Measurements from ENCODE around the gene MET. TPM values are rescaled to one million over a fixed set of nuclear protein-coding genes. Genes with fewer than 3 reads are reported as not detected.

Gene MET
- total RNA-seq (2013; cell fraction: nucleolus; rRNA removed) = not detected in 2 replicates
- not detected in 2 replicates for total RNA-seq (2014; rRNA removed)
- not detected in 2 replicates for total RNA-seq (2014; rRNA removed; fragmentation: Illumina TruSeq; extraction: Trizol)
- 0.21 TPM in 2 replicates for total RNA-seq (2021)
- polyA plus RNA-seq (2011; ENCODE audit: low read depth) = 0.03 TPM
- polyA plus RNA-seq (2011; rRNA removed) = not detected in 2 replicates
- not detected in 2 replicates for polyA plus RNA-seq (2011; cell fraction: cytosol; rRNA removed)
- not detected in 2 replicates for polyA plus RNA-seq (2011; cell fraction: nucleus; rRNA removed)
- 0.07 and 0.12 TPM in 2 replicates for polyA plus RNA-seq (2012)
- not detected in 2 replicates for polyA plus RNA-seq (2014; fragmentation: Illumina TruSeq; extraction: Trizol)
- polyA plus RNA-seq (2014; fragmentation: Nextera tagmentation; extraction: Ambion mirVana) = not detected
- not detected in 2 replicates for polyA plus RNA-seq (2014; rRNA removed)
- polyA plus RNA-seq (2016; fragmentation: Nextera tagmentation; extraction: Ambion mirVana) = under 1 TPM in 1 of 2 experiments, not detected in 1; 0.01 TPM
- not detected in 2 replicates for polyA minus RNA-seq (2011; rRNA and poly(A)+ RNA removed)
- polyA minus RNA-seq (2011; cell fraction: cytosol; rRNA and poly(A)+ RNA removed) = 0.80 and 1.2 TPM in 2 replicates
- polyA minus RNA-seq (2011; cell fraction: nucleus; rRNA and poly(A)+ RNA removed) = 0.24 and 0.48 TPM in 2 replicates
- Bru-seq, nascent RNA = percentile 12 among the genes with signal in this experiment
- BruChase-seq, experiment 1, labeled RNA remaining after a 6-hour chase = percentile 14 among the genes with signal in this experiment
- percentile 14 among the genes with signal in this experiment for BruChase-seq, experiment 2, labeled RNA remaining after a 2-hour chase
- long read RNA-seq, experiment 1, partial matches to known transcripts = 0 of 1 reads
- long read RNA-seq, experiment 1, other reads (novel, unspliced or antisense) = 1 of 1 reads
- long read RNA-seq, experiment 2 = 0 reads

DNA sequence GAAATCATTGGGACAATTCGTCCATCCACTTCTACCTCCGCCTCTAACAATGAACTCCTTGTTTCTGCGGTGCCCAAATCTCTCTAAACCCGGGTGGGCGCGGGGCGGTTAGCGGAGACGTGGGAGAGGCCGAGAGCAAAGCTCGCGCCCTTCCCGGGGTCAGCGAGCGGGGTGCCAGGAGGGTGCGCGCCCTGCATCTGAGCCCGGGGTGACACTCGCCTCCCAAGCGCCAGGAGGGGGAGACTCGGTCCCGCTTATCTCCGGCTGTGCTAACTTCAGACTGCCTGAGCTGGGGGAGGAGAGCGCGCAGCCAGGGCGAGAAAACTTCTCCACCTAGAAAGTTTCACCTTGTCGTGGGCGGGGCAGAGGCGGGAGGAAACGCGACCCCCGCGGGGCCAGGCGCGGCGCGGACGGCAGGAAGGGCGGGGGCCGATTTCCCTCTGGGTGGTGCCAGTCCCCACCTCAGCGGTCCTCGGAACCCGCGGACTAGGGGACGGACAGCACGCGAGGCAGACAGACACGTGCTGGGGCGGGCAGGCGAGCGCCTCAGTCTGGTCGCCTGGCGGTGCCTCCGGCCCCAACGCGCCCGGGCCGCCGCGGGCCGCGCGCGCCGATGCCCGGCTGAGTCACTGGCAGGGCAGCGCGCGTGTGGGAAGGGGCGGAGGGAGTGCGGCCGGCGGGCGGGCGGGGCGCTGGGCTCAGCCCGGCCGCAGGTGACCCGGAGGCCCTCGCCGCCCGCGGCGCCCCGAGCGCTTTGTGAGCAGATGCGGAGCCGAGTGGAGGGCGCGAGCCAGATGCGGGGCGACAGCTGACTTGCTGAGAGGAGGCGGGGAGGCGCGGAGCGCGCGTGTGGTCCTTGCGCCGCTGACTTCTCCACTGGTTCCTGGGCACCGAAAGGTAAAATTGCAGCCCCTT, at the start of gene MET:
Gene MET (plus strand): TSS at position 516 of the 915 bp plus-strand sequence. CDS start 26,889 bp downstream, outside the sequence.
- Histone ChIP-seq H3K9ac (ENCODE audit: control insufficient read depth, insufficient read depth, low read length) (no peak within 1 kb of the TSS), H3K4me1 (ENCODE audit: control insufficient read depth, insufficient read depth, low read length) (0 out of 2 replicates have a peak, but pooled peaks cover 3% of the 10 kb centered on the region), H3K27ac (ENCODE audit: control insufficient read depth, insufficient read depth) (no peak within 1 kb of the TSS), H3K27me3 (replicated peaks in 1 of 2; ENCODE audit: control insufficient read depth in 2 of 2, insufficient read depth in 2 of 2, low read length in 1 of 2) (peaks cover 8 to 11% of the 10 kb centered on the region in 2 experiments), H3K9me3 (replicated peaks; ENCODE audit: control insufficient read depth, insufficient read depth, low read length) (no peaks in the 10 kb centered on the region), H2AFZ (ENCODE audit: control insufficient read depth, low read depth, low read length) (peak within 1 kb of the TSS; percentile 42; the same call in 1 of the 2 replicates), H3K36me3 (ENCODE audit: control insufficient read depth in 2 of 2, insufficient read depth in 2 of 2, low read length in 1 of 2) (no peaks in the 10 kb centered on the region), H3K4me3 (peak within 1 kb of the TSS; percentile 49; the same call in 1 of the 2 replicates), H3K79me2 (ENCODE audit: control insufficient read depth, insufficient read depth, low read length) (no peaks in the 10 kb centered on the region), H3K4me2 (ENCODE audit: control insufficient read depth, insufficient read depth) (peak within 1 kb of the TSS; percentile 86), H4K20me1 (ENCODE audit: control insufficient read depth, insufficient read depth) (no peaks in the 10 kb centered on the region)
- peak; percentile 90 for ATAC-seq
- DNase-seq (ENCODE audit: low read depth, low spot score) = no peak
- ChIA-PET RAD21 (ENCODE audit: unreplicated experiment) (no interaction called here), POLR2A (no interaction called here), SMC1A (ENCODE audit: uncharacterized antibody, unreplicated experiment) (no interaction called here), CTCF (interaction anchor here (0.6 kb wide), 1 partner anchor 75 kb away, joined by 3 read pairs; no protein-coding TSS in a partner anchor)
- intact Hi-C loops (cut with micrococcal nuclease; ENCODE audit: unreplicated experiment) (loop anchor here (1.0 kb wide), 1 partner anchor 137 kb away; no protein-coding TSS in a partner anchor), in situ Hi-C loops (cut with MboI) (no loop called here)
- TF ChIP-seq HDGF (IDR thresholded peaks at IDR 0.05) (no peak), SMC3 (IDR thresholded peaks at IDR 0.05; ENCODE audit: borderline replicate concordance, low read length) (peak; percentile 50), SUZ12 (IDR thresholded peaks at IDR 0.05; ENCODE audit: unreplicated experiment) (peak; percentile 31), ZBED1 (IDR thresholded peaks at IDR 0.05; ENCODE audit: borderline replicate concordance) (no peak), CBX3 (IDR thresholded peaks at IDR 0.05; ENCODE audit: borderline replicate concordance, low read depth) (no peak), RAD21 (IDR thresholded peaks at IDR 0.05; ENCODE audit: insufficient read depth, low read depth, low read length) (peak; percentile 59), KDM1A (IDR thresholded peaks at IDR 0.05; ENCODE audit: borderline replicate concordance) (no peak), FOXK2 (IDR thresholded peaks at IDR 0.05) (no peak), DPF2 (IDR thresholded peaks at IDR 0.05) (0 out of 2 replicates have a peak, but pooled peaks have one; percentile 30), EGR1 (IDR thresholded peaks at IDR 0.05; ENCODE audit: borderline replicate concordance in 1 of 2, low read depth in 2 of 2, low read length in 2 of 2) (no peak), BHLHE40 (IDR thresholded peaks at IDR 0.05; ENCODE audit: borderline replicate concordance in 1 of 2, low read depth in 2 of 2, low read length in 1 of 2) (peak; percentile 9 to 69; a peak in 2 of 4 replicates)
- TF ChIP-seq, protein P1, sequence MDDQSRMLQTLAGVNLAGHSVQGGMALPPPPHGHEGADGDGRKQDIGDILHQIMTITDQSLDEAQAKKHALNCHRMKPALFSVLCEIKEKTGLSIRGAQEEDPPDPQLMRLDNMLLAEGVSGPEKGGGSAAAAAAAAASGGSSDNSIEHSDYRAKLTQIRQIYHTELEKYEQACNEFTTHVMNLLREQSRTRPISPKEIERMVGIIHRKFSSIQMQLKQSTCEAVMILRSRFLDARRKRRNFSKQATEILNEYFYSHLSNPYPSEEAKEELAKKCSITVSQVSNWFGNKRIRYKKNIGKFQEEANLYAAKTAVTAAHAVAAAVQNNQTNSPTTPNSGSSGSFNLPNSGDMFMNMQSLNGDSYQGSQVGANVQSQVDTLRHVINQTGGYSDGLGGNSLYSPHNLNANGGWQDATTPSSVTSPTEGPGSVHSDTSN (IDR thresholded peaks at IDR 0.05; ENCODE audit: insufficient replicate concordance, low read depth, low read length) = no peak
- TF ChIP-seq, protein P2, sequence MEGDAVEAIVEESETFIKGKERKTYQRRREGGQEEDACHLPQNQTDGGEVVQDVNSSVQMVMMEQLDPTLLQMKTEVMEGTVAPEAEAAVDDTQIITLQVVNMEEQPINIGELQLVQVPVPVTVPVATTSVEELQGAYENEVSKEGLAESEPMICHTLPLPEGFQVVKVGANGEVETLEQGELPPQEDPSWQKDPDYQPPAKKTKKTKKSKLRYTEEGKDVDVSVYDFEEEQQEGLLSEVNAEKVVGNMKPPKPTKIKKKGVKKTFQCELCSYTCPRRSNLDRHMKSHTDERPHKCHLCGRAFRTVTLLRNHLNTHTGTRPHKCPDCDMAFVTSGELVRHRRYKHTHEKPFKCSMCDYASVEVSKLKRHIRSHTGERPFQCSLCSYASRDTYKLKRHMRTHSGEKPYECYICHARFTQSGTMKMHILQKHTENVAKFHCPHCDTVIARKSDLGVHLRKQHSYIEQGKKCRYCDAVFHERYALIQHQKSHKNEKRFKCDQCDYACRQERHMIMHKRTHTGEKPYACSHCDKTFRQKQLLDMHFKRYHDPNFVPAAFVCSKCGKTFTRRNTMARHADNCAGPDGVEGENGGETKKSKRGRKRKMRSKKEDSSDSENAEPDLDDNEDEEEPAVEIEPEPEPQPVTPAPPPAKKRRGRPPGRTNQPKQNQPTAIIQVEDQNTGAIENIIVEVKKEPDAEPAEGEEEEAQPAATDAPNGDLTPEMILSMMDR (IDR thresholded peaks at IDR 0.05 in 2 of 3, conservative IDR thresholded peaks at IDR 0.05 in 1 of 3; ENCODE audit: control insufficient read depth in 2 of 3, extremely low read depth in 1 of 3, insufficient read depth in 1 of 3, low read depth in 3 of 3, low read length in 3 of 3) = peak; percentile 32 to 46 (median 45); a peak in 5 of 6 replicates
- WGBS (ENCODE audit: insufficient coverage, insufficient replicate concordance, low lambda C conversion rate, missing lambda C conversion rate) = 1% methylated on average over 76 of the region's 101 CpGs
- no TSS peak for BruUV-seq (replicated peaks)
- no peak for FAIRE-seq
